DOHH2 (cell line): ENCODE measurements around the gene IGF1R.

Experiments
- CTCF ChIP-seq: fragments of 200-600 bp; sonication (generic); IDR thresholded peaks from one replicate; pipeline ENCODE4 v1.5.1; 2014; ENCODE audit warnings: antibody characterized with exemption, mild to moderate bottlenecking, low read depth, low read length; ENCODE audit not compliant: poor library complexity, severe bottlenecking
- EZH2phosphoT487 ChIP-seq: fragments of 200-600 bp; sonication (generic); IDR thresholded peaks from 2 replicates; pipeline ENCODE4 v1.6.1; 2017; ENCODE audit warnings: borderline replicate concordance, mild to moderate bottlenecking, antibody characterized with exemption, low read length, moderate library complexity, mixed read lengths

- TF ChIP-seq CTCF (no peak), EZH2phosphoT487 (no peak)
Measured at GRCh38 chr15:98599909-98600691, 48.2 kb upstream of the IGF1R start.
